GM18502 (cell line): ENCODE data around the gene EPRS1.

Experiments
- ATAC-seq: cut with Tn5 transposase; IDR thresholded peaks from one replicate; pipeline ENCODE4 v1.9.1; 2021; ENCODE audit warnings: mild to moderate bottlenecking; ENCODE audit not compliant: unreplicated experiment, poor library complexity

The EPRS1 gene

DNA sequence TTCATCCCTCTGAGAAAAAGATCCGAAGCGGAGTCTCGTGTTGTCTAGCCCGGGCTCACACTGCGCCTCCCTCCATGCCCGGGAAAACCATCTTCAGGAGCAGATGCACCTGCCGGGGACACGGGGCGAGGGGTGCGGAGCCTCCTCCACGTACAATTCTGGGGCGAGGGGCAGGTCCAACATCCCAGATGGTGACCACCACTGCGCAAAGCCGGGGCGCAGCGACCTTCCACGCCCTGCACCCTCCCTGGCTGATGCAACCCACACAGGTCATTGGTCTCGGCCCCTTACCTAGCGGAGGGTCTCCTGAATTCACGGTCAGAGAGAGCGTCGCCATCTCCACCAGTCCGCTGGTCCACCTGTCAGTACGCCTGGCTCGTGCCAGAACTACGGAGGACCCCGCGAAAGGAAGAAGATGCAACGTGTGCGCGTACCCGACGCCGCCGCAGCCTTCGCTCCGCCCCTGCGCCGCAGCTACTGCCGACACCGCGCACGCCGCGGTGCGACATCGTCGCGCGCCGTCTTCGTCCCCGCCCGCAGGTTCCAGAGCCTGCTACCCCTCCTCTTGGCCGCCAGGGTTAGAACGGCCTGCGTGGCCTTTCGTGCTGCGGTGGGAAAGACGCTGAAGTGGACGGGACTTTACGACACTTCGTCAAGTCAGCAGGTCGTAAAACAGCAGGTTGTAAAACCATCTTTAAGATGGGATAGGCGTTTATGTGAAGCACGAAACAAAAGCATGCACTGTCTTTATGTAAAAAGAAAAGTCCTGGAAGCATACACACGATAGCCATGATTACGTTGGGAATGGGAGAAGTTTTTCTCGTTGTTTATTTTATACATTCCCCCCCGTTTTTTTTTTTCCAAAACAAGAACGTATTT lies at the start of gene EPRS1:
Gene EPRS1 (minus strand): TSS at position 454 of the 879 bp plus-strand sequence. CDS start 117 bp downstream, at position 337.
- peak; percentile 98 for ATAC-seq

DNA sequence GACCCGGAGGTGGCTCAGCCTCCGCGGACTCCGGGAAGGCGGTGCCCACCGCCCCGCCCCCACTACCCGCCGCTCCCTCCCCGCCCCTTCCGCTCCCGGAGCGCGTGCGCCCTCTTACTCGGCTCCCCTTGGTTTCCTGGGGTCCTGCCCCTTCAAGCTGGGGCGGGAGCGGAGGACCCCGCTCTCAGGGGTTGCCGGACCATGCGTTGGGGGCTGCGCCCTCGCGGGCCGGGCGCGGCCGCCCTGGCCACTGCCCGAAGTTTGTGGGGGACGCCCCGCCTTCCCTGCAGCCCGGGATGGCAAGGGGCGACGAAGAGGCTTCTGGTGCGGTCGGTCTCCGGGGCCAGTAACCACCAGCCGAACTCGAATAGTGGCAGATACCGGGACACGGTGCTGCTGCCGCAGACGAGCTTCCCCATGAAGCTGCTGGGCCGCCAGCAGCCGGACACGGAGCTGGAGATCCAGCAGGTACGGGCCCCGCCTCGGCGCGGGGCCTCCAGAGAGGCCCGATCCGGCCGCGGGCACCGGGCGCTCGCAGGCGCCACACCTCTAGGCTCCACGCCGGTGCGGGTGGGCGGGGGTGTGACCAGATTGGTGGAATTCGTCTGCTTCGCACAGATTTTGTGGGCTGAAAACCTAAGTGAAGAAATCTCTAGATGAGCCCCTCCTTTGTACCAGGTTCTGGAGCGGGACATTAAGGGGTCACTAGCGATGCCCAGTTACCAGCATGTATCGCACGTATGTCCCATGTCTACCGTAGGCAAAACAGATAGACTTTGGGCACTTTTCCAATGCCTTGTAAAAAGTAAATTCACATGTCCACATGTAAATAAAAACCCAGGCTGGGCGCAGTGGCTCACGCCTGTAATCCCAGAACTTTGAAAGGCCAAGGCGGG lies 48.0 kb upstream of the EPRS1 start, which contains the start of gene IARS2:
Gene IARS2 (plus strand): TSS at position 117 of the 896 bp plus-strand sequence. CDS start 85 bp downstream, at position 202.
- peak; percentile 65 for ATAC-seq

DNA sequence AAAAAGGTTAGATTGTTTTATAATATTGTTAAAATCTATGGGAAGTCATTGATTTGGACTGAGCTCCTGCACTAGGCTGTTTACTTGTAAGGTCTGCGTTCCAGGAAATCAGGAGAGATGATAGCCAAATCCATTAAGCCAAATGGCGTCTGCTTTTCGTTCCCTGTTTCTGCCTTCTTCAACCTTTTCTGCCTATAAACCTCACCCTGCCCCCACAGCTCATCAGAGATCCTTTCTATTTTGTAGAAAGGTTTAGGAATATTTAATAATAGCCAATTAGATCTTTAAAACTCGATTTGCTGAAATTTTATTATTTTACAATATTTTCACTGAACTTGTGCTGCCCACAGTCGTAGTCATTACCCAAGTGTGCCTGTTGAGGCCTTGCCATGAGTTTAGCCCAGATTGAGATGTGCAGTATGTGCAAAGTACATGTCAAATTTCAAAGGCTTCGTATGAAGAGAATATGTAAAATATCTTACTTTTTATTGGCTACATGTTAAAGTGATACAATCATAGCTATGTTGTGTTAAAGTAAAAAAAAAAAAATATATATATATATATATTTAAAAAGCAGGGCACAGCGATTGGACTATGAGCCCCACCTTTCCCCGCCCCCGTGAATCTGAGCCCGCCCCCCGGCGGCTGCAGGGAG lies 47.2 kb upstream of the EPRS1 start:
- peak; percentile 16 for ATAC-seq

GRCh38 chr1:220092694-220093093 lies 46.4 kb upstream of the EPRS1 start:
- no peak for ATAC-seq

GRCh38 chr1:220089650-220090556 lies 43.6 kb upstream of the EPRS1 start, which contains the start of gene BPNT1:
TSS of gene BPNT1 (minus strand) at chr1:220089788. CDS start at chr1:220079846, 9,942 bp downstream.
- peak; percentile 59 for ATAC-seq

- peak; percentile 65 for ATAC-seq
These were observed 40.0 kb upstream of the EPRS1 start for GRCh38 chr1:220086261-220086686.

DNA sequence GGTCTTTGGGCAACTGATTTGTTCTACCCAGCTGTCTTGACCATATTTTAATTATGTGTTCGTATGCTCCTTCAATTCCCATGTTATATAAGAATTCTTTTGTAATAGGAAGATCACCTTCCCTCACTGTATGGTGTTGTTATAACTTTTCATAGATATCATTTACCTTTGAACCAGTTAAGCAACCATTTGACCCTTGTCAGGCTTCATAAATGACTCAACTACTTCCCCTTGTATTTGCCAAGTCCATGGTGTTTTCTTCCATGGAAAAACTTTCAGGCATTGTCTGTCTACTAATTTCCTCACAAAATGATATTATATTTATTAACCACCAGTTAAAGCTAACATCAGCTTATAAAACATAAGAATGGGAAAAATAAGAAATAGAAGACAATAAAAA lies 38.2 kb upstream of the EPRS1 start:
- ATAC-seq, result no peak

DNA sequence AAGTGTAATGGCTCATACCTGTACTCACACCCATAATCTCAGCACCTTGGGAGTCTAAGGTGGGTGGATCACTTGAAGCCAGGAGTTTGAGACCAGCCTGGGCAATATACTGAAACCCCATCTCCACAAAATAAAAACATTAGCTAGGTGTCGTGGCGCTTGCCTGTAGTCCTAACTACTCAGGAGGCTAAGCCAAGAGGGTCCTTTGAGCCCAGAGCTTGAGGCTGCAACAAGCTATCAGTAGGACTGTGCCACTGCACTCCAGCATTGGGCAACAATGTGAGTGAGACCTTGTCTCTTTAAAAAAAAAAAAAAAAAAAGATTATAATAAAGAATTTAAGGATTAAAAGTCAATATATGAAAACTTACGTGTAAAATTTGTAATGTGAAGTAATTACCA lies 31.6 kb upstream of the EPRS1 start:
- no peak for ATAC-seq

- no peak for ATAC-seq
These were observed 30.8 kb upstream of the EPRS1 start for GRCh38 chr1:220076861-220077762.

DNA sequence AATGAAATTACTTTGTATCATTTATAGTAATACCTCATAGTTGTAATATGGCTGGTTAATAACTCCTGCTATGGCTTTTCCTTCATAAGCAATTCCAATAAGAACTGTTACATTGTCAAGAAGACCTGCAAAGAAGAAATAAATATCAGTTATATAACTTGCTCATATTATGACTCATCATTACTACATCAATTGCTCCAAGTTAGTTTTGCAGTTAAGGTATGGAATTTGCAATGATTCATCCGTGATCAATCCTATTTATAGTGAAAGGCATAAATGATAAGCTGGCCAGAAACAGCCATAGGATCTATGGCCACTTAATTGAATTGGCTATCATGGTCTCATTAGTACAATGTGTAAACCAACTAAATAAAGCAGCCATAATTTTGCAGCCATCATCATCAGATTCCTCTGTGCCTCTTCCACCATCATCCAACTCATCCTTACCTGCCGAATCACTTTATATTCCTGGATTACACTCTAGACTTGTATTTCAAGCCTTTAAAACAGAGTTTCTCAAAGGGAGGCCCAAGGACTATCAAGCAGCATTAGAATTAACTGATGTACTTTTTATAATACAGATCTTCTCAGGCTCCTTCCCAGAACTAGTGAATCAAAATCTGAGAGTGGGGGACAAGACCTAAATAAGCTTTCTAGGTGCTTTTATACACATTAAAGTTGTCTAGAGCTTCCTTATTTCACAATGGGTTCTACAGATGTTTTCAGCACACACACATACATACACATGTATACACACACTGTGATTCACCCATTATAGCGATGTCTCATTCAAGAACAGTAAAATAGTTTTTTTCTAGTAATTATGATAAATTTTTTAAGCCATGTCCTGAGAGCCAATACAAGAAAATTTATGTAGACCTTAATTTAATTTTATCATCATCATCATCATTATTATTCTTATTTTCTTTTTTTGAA lies 21.2 kb upstream of the EPRS1 start:
- no peak for ATAC-seq

- no peak for ATAC-seq
These were observed 16.3 kb upstream of the EPRS1 start for GRCh38 chr1:220062629-220063028.

- ATAC-seq, result no peak
These were observed 14.6 kb upstream of the EPRS1 start for GRCh38 chr1:220060876-220061275.

DNA sequence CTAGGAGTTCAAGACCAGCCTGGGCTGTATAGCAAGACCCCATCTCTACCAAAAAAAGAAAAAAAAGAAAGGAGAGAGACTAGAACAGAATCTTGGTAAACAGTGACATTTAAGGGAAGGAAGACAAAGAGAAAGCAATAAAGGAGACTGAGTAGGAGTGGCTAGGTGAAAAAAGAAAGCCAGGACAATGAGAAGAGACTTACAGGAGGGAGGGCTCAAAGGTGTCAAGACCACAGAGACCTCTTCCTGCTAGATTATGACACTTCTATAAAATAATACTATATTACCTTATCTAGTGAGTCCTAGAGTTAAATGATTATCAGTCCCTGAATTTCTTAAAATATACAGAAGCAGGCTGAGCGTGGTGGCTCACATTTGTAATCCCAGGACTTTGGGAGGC lies 10.1 kb upstream of the EPRS1 start:
- ATAC-seq, result no peak

DNA sequence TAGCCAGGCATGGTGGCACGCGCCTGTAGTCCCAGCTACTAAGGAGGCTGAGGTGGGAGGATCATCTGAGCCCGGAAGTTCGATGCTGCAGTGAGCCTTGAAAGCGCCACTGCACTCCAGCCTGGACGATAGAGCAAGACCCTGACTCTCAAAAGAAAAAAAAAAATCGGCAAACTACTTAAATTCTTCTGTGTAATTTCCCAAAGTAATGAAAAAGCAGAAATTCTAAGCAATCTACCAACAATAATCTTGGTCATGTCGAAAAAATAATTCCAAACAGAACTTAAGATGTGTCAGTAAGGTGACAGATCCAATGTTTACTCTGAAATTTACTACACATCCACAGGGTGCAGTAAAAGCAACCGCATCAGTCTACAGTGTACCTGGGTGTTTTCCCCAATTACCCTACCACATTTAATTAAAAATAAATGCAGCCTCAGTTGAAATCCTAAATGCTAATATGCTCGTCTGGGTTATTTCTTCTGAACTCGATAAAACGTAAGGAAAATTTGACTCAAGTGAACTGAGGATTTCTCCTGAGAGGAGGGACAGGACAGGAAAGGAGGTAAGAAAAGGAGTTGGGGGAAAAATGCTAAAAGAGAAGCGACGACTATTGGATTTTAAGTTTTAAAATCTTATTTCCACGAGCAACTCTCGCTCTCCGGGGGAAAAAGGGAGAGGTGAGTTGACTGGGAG lies 801 bp downstream of the EPRS1 start:
- no peak for ATAC-seq

- ATAC-seq, result no peak
These were observed 1.5 kb downstream of the EPRS1 start for GRCh38 chr1:220044678-220045355.

- no peak for ATAC-seq
These were observed 2.7 kb downstream of the EPRS1 start for GRCh38 chr1:220043646-220044045.
